Panc1 (cell line): ENCODE measurements around the gene GZMA. TPM values are rescaled to one million over a fixed set of nuclear protein-coding genes. Genes with fewer than 3 reads are reported as not detected.

Experiments
- ATAC-seq: fragments of 200-7000 bp; cut with Tn5 transposase; 2 replicates; pipeline ENCODE4 v1.9.1; 2020; ENCODE audit warnings: mild to moderate bottlenecking, moderate library complexity
- BruUV-seq: library from RNA; stranded (reverse); fragments of 400-500 nt; replicated peaks from 2 replicates; lab custom pipeline; 2021; lab: Mats Ljungman, UMichigan
- CTCF ChIA-PET: fragments of 300-600 bp; sonication (Branson Sonifier 250); formaldehyde crosslinking; loops from one replicate; lab custom pipeline; 2022; ENCODE audit warnings: antibody characterized with exemption; lab: Charles Lee
- POLR2A ChIA-PET: fragments of 300-600 bp; sonication (Branson Sonifier 250); formaldehyde crosslinking; loops from one replicate; lab custom pipeline; 2022; ENCODE audit warnings: antibody characterized with exemption; lab: Charles Lee
- DNase-seq: peaks from one replicate; pipeline ENCODE4 v3.0.0-alpha.2; 2010; ENCODE audit warnings: low read depth, low spot score
- H3K27ac ChIP-seq: 2 replicates; pipeline ENCODE4 v1.5.1; 2011; ENCODE audit warnings: mild to moderate bottlenecking, low read length, inconsistent platforms
- H3K27me3 ChIP-seq: fragments of 200-500 bp; sonication (Bioruptor generic); 2 replicates; pipeline ENCODE4 v1.6.0; 2014; ENCODE audit warnings: low read length, inconsistent platforms; ENCODE audit not compliant: control insufficient read depth, insufficient read depth
- H3K36me3 ChIP-seq: fragments of 200-500 bp; sonication (Bioruptor generic); 2 replicates; pipeline ENCODE4 v1.5.1; 2014; ENCODE audit warnings: inconsistent platforms, mild to moderate bottlenecking, low read length, moderate library complexity; ENCODE audit not compliant: control insufficient read depth, insufficient read depth
- H3K4me1 ChIP-seq: 2 replicates; pipeline ENCODE4 v1.5.1; 2011; ENCODE audit warnings: inconsistent platforms, mild to moderate bottlenecking, low read length, moderate library complexity; ENCODE audit not compliant: control insufficient read depth, insufficient read depth
- H3K4me3 ChIP-seq, 2 experiments: 2 replicates each; pipeline ENCODE4 v1.5.1; 2011 to 2012; ENCODE audit warnings: low read depth in 2 of 2, low read length in 2 of 2, mild to moderate bottlenecking in 2 of 2, inconsistent platforms in 1 of 2, moderate library complexity in 1 of 2
- H3K9me3 ChIP-seq: fragments of 200-500 bp; sonication (Bioruptor generic); 2 replicates; pipeline ENCODE4 v1.5.1; 2014; ENCODE audit warnings: low read depth, mild to moderate bottlenecking, inconsistent platforms, low read length, moderate library complexity; ENCODE audit not compliant: control insufficient read depth, insufficient read depth
- POLR2AphosphoS5 ChIP-seq: IDR thresholded peaks from 2 replicates; pipeline ENCODE4 v1.6.1; 2012; ENCODE audit warnings: mild to moderate bottlenecking, low read depth, low read length, moderate library complexity
- SIN3A ChIP-seq: IDR thresholded peaks from 2 replicates; pipeline ENCODE4 v1.6.1; 2012; ENCODE audit warnings: low read depth, mild to moderate bottlenecking, low read length, moderate library complexity, borderline replicate concordance; ENCODE audit not compliant: insufficient read depth
- TCF7L2 ChIP-seq: IDR thresholded peaks from 2 replicates; pipeline ENCODE4 v1.6.1; 2011; ENCODE audit warnings: mild to moderate bottlenecking, low read depth, low read length, inconsistent platforms
- in situ Hi-C: cut with HindIII; loops from 2 replicates; pipeline ENCODE4 v1.10.0; 2016; ENCODE audit warnings: low sequenced_read_pairs, low pct_unique_long_range_greater_than_20kb
- intact Hi-C: fragments of 100-400 bp; cut with micrococcal nuclease; formaldehyde crosslinking; loops from one replicate; pipeline ENCODE4 v1.10.0; 2022; ENCODE audit not compliant: unreplicated experiment
- total RNA-seq: library from RNA; stranded (reverse); gene quantifications from one replicate; pipeline ENCODE4 v1.2.1, GENCODE V29; 2021; ENCODE audit not compliant: unreplicated experiment
- TF ChIP-seq, protein P1 (sequence below): fragments of 450-650 bp; IDR thresholded peaks from 2 replicates; pipeline ENCODE4 v1.5.1; 2017; ENCODE audit warnings: mild to moderate bottlenecking
- TF ChIP-seq, protein P2 (sequence below), 2 experiments: IDR thresholded peaks; 2 replicates each; pipeline ENCODE4 v1.6.1; 2011 to 2012; ENCODE audit warnings: low read depth in 2 of 2, control low read depth in 1 of 2, low read length in 1 of 2, mild to moderate bottlenecking in 1 of 2, moderate library complexity in 1 of 2; ENCODE audit not compliant: insufficient read depth in 1 of 2

The GZMA gene
- total RNA-seq, 1 experiment from 2014 or later = not detected

GRCh38 chr5:55062039-55062779, 40.2 kb upstream of the GZMA start:
- H3K9me3 ChIP-seq = no peaks in the 10 kb centered on the region
- H3K4me3 ChIP-seq = no peak overlapping the region
- no TSS peak for BruUV-seq
- H3K36me3 ChIP-seq = no peaks in the 10 kb centered on the region
- TF ChIP-seq TCF7L2 = no peak
- TF ChIP-seq POLR2AphosphoS5 = no peak
- TF ChIP-seq, protein P1, sequence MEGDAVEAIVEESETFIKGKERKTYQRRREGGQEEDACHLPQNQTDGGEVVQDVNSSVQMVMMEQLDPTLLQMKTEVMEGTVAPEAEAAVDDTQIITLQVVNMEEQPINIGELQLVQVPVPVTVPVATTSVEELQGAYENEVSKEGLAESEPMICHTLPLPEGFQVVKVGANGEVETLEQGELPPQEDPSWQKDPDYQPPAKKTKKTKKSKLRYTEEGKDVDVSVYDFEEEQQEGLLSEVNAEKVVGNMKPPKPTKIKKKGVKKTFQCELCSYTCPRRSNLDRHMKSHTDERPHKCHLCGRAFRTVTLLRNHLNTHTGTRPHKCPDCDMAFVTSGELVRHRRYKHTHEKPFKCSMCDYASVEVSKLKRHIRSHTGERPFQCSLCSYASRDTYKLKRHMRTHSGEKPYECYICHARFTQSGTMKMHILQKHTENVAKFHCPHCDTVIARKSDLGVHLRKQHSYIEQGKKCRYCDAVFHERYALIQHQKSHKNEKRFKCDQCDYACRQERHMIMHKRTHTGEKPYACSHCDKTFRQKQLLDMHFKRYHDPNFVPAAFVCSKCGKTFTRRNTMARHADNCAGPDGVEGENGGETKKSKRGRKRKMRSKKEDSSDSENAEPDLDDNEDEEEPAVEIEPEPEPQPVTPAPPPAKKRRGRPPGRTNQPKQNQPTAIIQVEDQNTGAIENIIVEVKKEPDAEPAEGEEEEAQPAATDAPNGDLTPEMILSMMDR = no peak
- no peak for TF ChIP-seq SIN3A
- TF ChIP-seq, protein P2, sequence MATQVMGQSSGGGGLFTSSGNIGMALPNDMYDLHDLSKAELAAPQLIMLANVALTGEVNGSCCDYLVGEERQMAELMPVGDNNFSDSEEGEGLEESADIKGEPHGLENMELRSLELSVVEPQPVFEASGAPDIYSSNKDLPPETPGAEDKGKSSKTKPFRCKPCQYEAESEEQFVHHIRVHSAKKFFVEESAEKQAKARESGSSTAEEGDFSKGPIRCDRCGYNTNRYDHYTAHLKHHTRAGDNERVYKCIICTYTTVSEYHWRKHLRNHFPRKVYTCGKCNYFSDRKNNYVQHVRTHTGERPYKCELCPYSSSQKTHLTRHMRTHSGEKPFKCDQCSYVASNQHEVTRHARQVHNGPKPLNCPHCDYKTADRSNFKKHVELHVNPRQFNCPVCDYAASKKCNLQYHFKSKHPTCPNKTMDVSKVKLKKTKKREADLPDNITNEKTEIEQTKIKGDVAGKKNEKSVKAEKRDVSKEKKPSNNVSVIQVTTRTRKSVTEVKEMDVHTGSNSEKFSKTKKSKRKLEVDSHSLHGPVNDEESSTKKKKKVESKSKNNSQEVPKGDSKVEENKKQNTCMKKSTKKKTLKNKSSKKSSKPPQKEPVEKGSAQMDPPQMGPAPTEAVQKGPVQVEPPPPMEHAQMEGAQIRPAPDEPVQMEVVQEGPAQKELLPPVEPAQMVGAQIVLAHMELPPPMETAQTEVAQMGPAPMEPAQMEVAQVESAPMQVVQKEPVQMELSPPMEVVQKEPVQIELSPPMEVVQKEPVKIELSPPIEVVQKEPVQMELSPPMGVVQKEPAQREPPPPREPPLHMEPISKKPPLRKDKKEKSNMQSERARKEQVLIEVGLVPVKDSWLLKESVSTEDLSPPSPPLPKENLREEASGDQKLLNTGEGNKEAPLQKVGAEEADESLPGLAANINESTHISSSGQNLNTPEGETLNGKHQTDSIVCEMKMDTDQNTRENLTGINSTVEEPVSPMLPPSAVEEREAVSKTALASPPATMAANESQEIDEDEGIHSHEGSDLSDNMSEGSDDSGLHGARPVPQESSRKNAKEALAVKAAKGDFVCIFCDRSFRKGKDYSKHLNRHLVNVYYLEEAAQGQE (IDR thresholded peaks at IDR 0.05; ENCODE audit: insufficient read depth in 1 of 2, low read depth in 2 of 2, low read length in 1 of 2) = no peak
- in situ Hi-C loops (no loop called here), intact Hi-C loops (no loop called here)
- DNase-seq = no peak
- no peak overlapping the region for H3K27ac ChIP-seq
- H3K27me3 ChIP-seq = no peaks in the 10 kb centered on the region
- ChIA-PET CTCF (no interaction called here), POLR2A (interaction anchor here (0.7 kb wide), 1 partner anchor 159 kb away, joined by 5 read pairs; no protein-coding TSS in a partner anchor)
- no peak for ATAC-seq
- H3K4me1 ChIP-seq = no peaks in the 10 kb centered on the region

DNA sequence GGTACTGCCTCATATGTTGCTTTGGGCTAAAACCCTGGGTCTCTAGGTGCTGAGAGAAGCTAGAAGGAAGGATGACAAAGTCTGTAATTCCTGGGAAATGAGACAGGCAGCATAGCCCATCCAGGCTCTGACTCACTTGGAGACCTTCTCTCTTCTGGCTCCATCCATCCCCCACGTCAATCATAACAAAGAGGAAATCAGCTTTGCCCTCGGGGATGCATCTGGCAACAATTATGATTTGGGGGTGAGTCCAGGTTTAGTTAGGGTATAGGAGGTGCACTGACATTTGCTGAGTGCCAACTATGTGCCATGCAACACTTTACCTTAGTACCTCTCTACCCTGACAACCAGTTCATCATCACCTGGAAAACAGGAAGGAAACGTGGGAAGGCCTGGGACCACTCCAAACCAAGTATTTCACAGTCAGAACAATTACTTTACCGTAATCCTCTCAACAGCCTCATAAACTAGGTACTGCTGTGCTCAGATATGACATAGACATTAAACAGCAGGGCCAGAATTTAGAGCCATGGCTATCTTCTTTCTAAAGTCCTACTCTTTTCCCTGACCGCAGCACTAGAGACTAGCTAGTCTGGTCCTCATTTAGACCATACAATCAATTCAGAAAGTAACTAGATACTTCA, 39.1 kb upstream of the GZMA start:
- Histone ChIP-seq H3K4me1 (no peaks in the 10 kb centered on the region), H3K4me3 (no peak overlapping the region), H3K36me3 (no peaks in the 10 kb centered on the region), H3K27me3 (no peaks in the 10 kb centered on the region), H3K9me3 (no peaks in the 10 kb centered on the region), H3K27ac (no peak overlapping the region)
- in situ Hi-C loops = no loop called here
- ChIA-PET CTCF (no interaction called here), POLR2A (no interaction called here)
- ATAC-seq (no peak; the same call in 1 of the 2 replicates), DNase-seq (no peak)
- intact Hi-C loops = no loop called here
- TF ChIP-seq POLR2AphosphoS5 (no peak), SIN3A (no peak), TCF7L2 (no peak)
- TF ChIP-seq, protein P1 = no peak
- TF ChIP-seq, protein P2 (IDR thresholded peaks at IDR 0.05; ENCODE audit: insufficient read depth in 1 of 2, low read depth in 2 of 2, low read length in 1 of 2) = no peak
- no TSS peak for BruUV-seq
